Osteoblast (primary cell): ENCODE data around the gene ACTR3C. TPM values are rescaled to one million over a fixed set of nuclear protein-coding genes. Genes with fewer than 3 reads are reported as not detected.
"Not testable (repeated sequence)": the region's sequence is repeated elsewhere in the genome, so short reads cannot be mapped to it uniquely, and the experiment has no call there.

Experiments used
- DNase-seq: peaks from one replicate; pipeline ENCODE4 v3.0.0; 2011; ENCODE audit warnings: low spot score, mixed read lengths; ENCODE audit not compliant: insufficient read length; ENCODE audit errors: missing footprints
- H2AFZ ChIP-seq: 2 replicates; pipeline ENCODE4 v1.6.0; 2011; ENCODE audit warnings: mild to moderate bottlenecking, low read length
- H3K27ac ChIP-seq: 2 replicates; pipeline ENCODE4 v1.5.1; 2011; ENCODE audit warnings: mild to moderate bottlenecking, low read depth, low read length, moderate library complexity
- H3K27me3 ChIP-seq: 2 replicates; pipeline ENCODE4 v1.6.0; 2012; ENCODE audit warnings: mild to moderate bottlenecking, control low read depth, inconsistent platforms, low read length, moderate library complexity; ENCODE audit not compliant: insufficient read depth
- H3K36me3 ChIP-seq: 2 replicates; pipeline ENCODE4 v1.5.1; 2011; ENCODE audit warnings: mild to moderate bottlenecking, low read length, control low read depth, moderate library complexity; ENCODE audit not compliant: insufficient read depth
- H3K4me1 ChIP-seq: 2 replicates; pipeline ENCODE4 v1.5.1; 2011; ENCODE audit warnings: mild to moderate bottlenecking, low read length, control low read depth, moderate library complexity; ENCODE audit not compliant: insufficient read depth
- H3K4me2 ChIP-seq: 2 replicates; pipeline ENCODE4 v1.6.0; 2011; ENCODE audit warnings: mild to moderate bottlenecking, low read length; ENCODE audit not compliant: insufficient read depth
- H3K4me3 ChIP-seq: fragments of 200-600 bp; sonication (generic); 3 replicates; pipeline ENCODE4 v1.5.1; 2012; ENCODE audit warnings: mild to moderate bottlenecking, low read length, inconsistent platforms; ENCODE audit not compliant: insufficient read depth
- H3K79me2 ChIP-seq: 2 replicates; pipeline ENCODE4 v1.6.0; 2012; ENCODE audit warnings: mild to moderate bottlenecking, low read length, control low read depth, inconsistent platforms; ENCODE audit not compliant: insufficient read depth
- H3K9me3 ChIP-seq: 2 replicates; pipeline ENCODE4 v1.5.1; 2011; ENCODE audit warnings: low read depth, low read length, control low read depth
- H4K20me1 ChIP-seq: 2 replicates; pipeline ENCODE4 v1.6.0; 2012; ENCODE audit warnings: mild to moderate bottlenecking, low read length, control low read depth; ENCODE audit not compliant: insufficient read depth
- total RNA-seq: library from RNA; depleted of rRNA; stranded (reverse); fragments of >200 nt; gene quantifications from 2 replicates; pipeline ENCODE4 v1.2.3, GENCODE V29; 2012

Gene ACTR3C
- total RNA-seq, 1 donor = 1.8 TPM

- not testable (repeated sequence) for H3K36me3 ChIP-seq, H3K4me3 ChIP-seq, H4K20me1 ChIP-seq, H3K4me1 ChIP-seq, H3K79me2 ChIP-seq, H3K9me3 ChIP-seq, H3K27me3 ChIP-seq, H2AFZ ChIP-seq, H3K27ac ChIP-seq, DNase-seq, H3K4me2 ChIP-seq
Measured at GRCh38 chr7:150245208-150245607, 78.1 kb downstream of the ACTR3C start.

- not testable (repeated sequence) for H3K4me2 ChIP-seq, DNase-seq, H4K20me1 ChIP-seq, H3K4me1 ChIP-seq, H3K27ac ChIP-seq, H3K79me2 ChIP-seq, H3K36me3 ChIP-seq, H3K9me3 ChIP-seq, H3K4me3 ChIP-seq, H2AFZ ChIP-seq, H3K27me3 ChIP-seq
Measured at GRCh38 chr7:150242935-150243334, 80.4 kb downstream of the ACTR3C start.

- DNase-seq = not testable (repeated sequence)
Measured at GRCh38 chr7:150225444-150225843, 97.9 kb downstream of the ACTR3C start.

GRCh38 chr7:150222083-150222972 is 101.0 kb downstream of the ACTR3C start:
- not testable (repeated sequence) for H3K27ac ChIP-seq, H3K27me3 ChIP-seq, H4K20me1 ChIP-seq, H3K36me3 ChIP-seq, H3K4me2 ChIP-seq, H3K4me3 ChIP-seq, H2AFZ ChIP-seq, H3K79me2 ChIP-seq, H3K9me3 ChIP-seq, H3K4me1 ChIP-seq
- peak; percentile 3 for DNase-seq

More at GRCh38 chr7:150225444-150225843, 97.9 kb downstream of the ACTR3C start:
- H3K4me2 ChIP-seq, H3K4me1 ChIP-seq, H3K27ac ChIP-seq, H4K20me1 ChIP-seq, H2AFZ ChIP-seq, H3K9me3 ChIP-seq, H3K27me3 ChIP-seq, H3K79me2 ChIP-seq, H3K4me3 ChIP-seq, H3K36me3 ChIP-seq: not testable (repeated sequence)

- H3K4me3 ChIP-seq, H3K79me2 ChIP-seq, H3K27ac ChIP-seq, H3K4me2 ChIP-seq, H3K9me3 ChIP-seq, DNase-seq, H2AFZ ChIP-seq, H4K20me1 ChIP-seq, H3K27me3 ChIP-seq, H3K4me1 ChIP-seq, H3K36me3 ChIP-seq: not testable (repeated sequence)
Measured at GRCh38 chr7:150220673-150221181, 102.6 kb downstream of the ACTR3C start.

GRCh38 chr7:150219941-150220658 is 103.2 kb downstream of the ACTR3C start:
- not testable (repeated sequence) for H3K9me3 ChIP-seq, H3K36me3 ChIP-seq, H2AFZ ChIP-seq, H3K79me2 ChIP-seq, DNase-seq, H3K4me2 ChIP-seq, H3K27me3 ChIP-seq, H3K4me1 ChIP-seq, H4K20me1 ChIP-seq, H3K27ac ChIP-seq, H3K4me3 ChIP-seq

GRCh38 chr7:150206848-150207247 is 116.5 kb downstream of the ACTR3C start:
- not testable (repeated sequence) for H3K4me2 ChIP-seq, H2AFZ ChIP-seq, H3K79me2 ChIP-seq, H3K4me1 ChIP-seq, DNase-seq, H3K36me3 ChIP-seq, H3K27me3 ChIP-seq, H4K20me1 ChIP-seq, H3K9me3 ChIP-seq, H3K27ac ChIP-seq, H3K4me3 ChIP-seq

- DNase-seq, H3K36me3 ChIP-seq, H3K9me3 ChIP-seq, H3K27me3 ChIP-seq, H2AFZ ChIP-seq, H3K4me2 ChIP-seq, H3K79me2 ChIP-seq, H3K4me1 ChIP-seq, H3K4me3 ChIP-seq, H3K27ac ChIP-seq, H4K20me1 ChIP-seq: not testable (repeated sequence)
Measured at GRCh38 chr7:150205866-150206265, 117.5 kb downstream of the ACTR3C start.
